NCI-H1694 (cell line): ENCODE results near the gene AZU1.
A peak's percentile ranks its signal among the peaks of the same experiment; 100 is the strongest.

ENCODE experiments used
- DNase-seq: peaks from one replicate; lab custom pipeline; 2025; lab: John Stamatoyannopoulos, UW

Gene AZU1

GRCh38 chr19:797528-798414 is 29.9 kb upstream of the AZU1 start:
- DNase-seq, result peak; percentile 36

GRCh38 chr19:798415-799075 is 29.1 kb upstream of the AZU1 start:
- DNase-seq, result no peak

- peak; percentile 39 for DNase-seq
Observed at GRCh38 chr19:799076-799881, 28.4 kb upstream of the AZU1 start.

- no peak for DNase-seq
Observed at GRCh38 chr19:800360-801029, 27.1 kb upstream of the AZU1 start.

- no peak for DNase-seq
Observed at GRCh38 chr19:801030-801860, 26.4 kb upstream of the AZU1 start.

- no peak for DNase-seq
Observed at GRCh38 chr19:801861-802497, 25.7 kb upstream of the AZU1 start.

GRCh38 chr19:802498-803098 is 25.0 kb upstream of the AZU1 start:
- DNase-seq, result no peak

GRCh38 chr19:803099-803561 is 24.5 kb upstream of the AZU1 start:
- DNase-seq, result no peak

- DNase-seq, result no peak
Observed at GRCh38 chr19:803686-804418, 23.8 kb upstream of the AZU1 start.

GRCh38 chr19:804419-805165 is 23.0 kb upstream of the AZU1 start:
- DNase-seq, result no peak

- DNase-seq, result no peak
Observed at GRCh38 chr19:805166-805551, 22.5 kb upstream of the AZU1 start.

GRCh38 chr19:805600-806550 is 21.8 kb upstream of the AZU1 start:
- DNase-seq, result no peak

- DNase-seq, result no peak
Observed at GRCh38 chr19:806815-807421, 20.7 kb upstream of the AZU1 start.

- no peak for DNase-seq
Observed at GRCh38 chr19:807627-808422, 19.8 kb upstream of the AZU1 start.

- DNase-seq, result no peak
Observed at GRCh38 chr19:808423-808775, 19.2 kb upstream of the AZU1 start.
